T-helper 2 cell (primary cell): Measurements from ENCODE around the gene AFMID.

ENCODE experiments used
- DNase-seq, 5 experiments: peaks; one replicate each; pipeline versions ENCODE4 v3.0.0 to v3.0.0-alpha.2; 2012 to 2022

AFMID gene

GRCh38 chr17:78256707-78257591, 69.8 kb downstream of the AFMID start:
- no peak for DNase-seq
